ENCODE results near the gene PDZD8.

PDZD8 gene

GRCh38 chr10:117348236-117348635 lies 27.0 kb downstream of the PDZD8 start:
- Histone ChIP-seq H2BK120ac (ENCODE audit: low read depth, low read length) (no peak overlapping the region), H4K91ac (ENCODE audit: low read depth, low read length, poor library complexity) (no peak overlapping the region), H3K4me1 (ENCODE audit: control insufficient read depth in 2 of 2, insufficient read depth in 1 of 2, low read depth in 1 of 2, low read length in 2 of 2) (no peaks in the 10 kb centered on the region), H3K9ac (ENCODE audit: low read depth, low read length, poor library complexity) (no peak overlapping the region), H2BK12ac (ENCODE audit: low read length) (no peak overlapping the region), H2BK15ac (ENCODE audit: low read length) (no peak overlapping the region), H4K8ac (ENCODE audit: low read depth, low read length) (no peak overlapping the region), H2AK5ac (ENCODE audit: low read depth, low read length) (no peak overlapping the region), H3K14ac (ENCODE audit: low read length) (no peak overlapping the region), H3K18ac (ENCODE audit: low read length) (no peak overlapping the region), H2AFZ (ENCODE audit: low read length) (no peak overlapping the region), H3K27ac (replicated peaks; ENCODE audit: low read length) (no peak overlapping the region), H2BK5ac (ENCODE audit: low read length) (no peak overlapping the region), H3K9me3 (replicated peaks in 1 of 2; ENCODE audit: control insufficient read depth in 2 of 2, insufficient read depth in 1 of 2, low read depth in 1 of 2, low read length in 2 of 2) (no peaks in the 10 kb centered on the region), H3K36me3 (replicated peaks in 1 of 2; ENCODE audit: control insufficient read depth in 2 of 2, insufficient read depth in 2 of 2, low read length in 2 of 2) (peaks cover 0 to 6% of the 10 kb centered on the region in 2 donors), H3K27me3 (ENCODE audit: control insufficient read depth in 3 of 3, insufficient read depth in 3 of 3, low read depth in 1 of 3, low read length in 3 of 3) (no peaks in the 10 kb centered on the region), H3K79me1 (ENCODE audit: low read depth, low read length) (no peaks in the 10 kb centered on the region), H3K4me3 (ENCODE audit: low read length in 2 of 2) (no peak overlapping the region), H3K4me2 (ENCODE audit: insufficient read depth, low read length, poor library complexity, severe bottlenecking) (no peak overlapping the region), H3K23ac (ENCODE audit: low read depth, low read length, poor library complexity) (no peak overlapping the region), H3K4ac (ENCODE audit: low read length) (no peak overlapping the region)
- no CpG with 5 or more reads among the region's 5 CpGs for WGBS, 2 donors (ENCODE audit: extremely low coverage in 2 of 2, insufficient read length in 2 of 2, insufficient replicate concordance in 1 of 2)
- DNase-seq (ENCODE audit: low spot score): no peak

- Histone ChIP-seq H3K36me3 (replicated peaks in 1 of 2; ENCODE audit: control insufficient read depth in 2 of 2, insufficient read depth in 2 of 2, low read length in 2 of 2) (peaks cover 0 to 4% of the 10 kb centered on the region in 2 donors), H3K79me1 (ENCODE audit: low read depth, low read length) (no peaks in the 10 kb centered on the region), H2BK12ac (ENCODE audit: low read length) (no peak overlapping the region), H3K14ac (ENCODE audit: low read length) (no peak overlapping the region), H4K91ac (ENCODE audit: low read depth, low read length, poor library complexity) (no peak overlapping the region), H2BK15ac (ENCODE audit: low read length) (no peak overlapping the region), H3K4me3 (ENCODE audit: low read length in 2 of 2) (no peak overlapping the region), H3K4me2 (ENCODE audit: insufficient read depth, low read length, poor library complexity, severe bottlenecking) (no peak overlapping the region), H2AFZ (ENCODE audit: low read length) (no peak overlapping the region), H3K23ac (ENCODE audit: low read depth, low read length, poor library complexity) (no peak overlapping the region), H3K9ac (ENCODE audit: low read depth, low read length, poor library complexity) (no peak overlapping the region), H3K4me1 (ENCODE audit: control insufficient read depth in 2 of 2, insufficient read depth in 1 of 2, low read depth in 1 of 2, low read length in 2 of 2) (no peaks in the 10 kb centered on the region), H2BK5ac (ENCODE audit: low read length) (no peak overlapping the region), H2AK5ac (ENCODE audit: low read depth, low read length) (no peak overlapping the region), H3K27ac (replicated peaks; ENCODE audit: low read length) (no peak overlapping the region), H4K8ac (ENCODE audit: low read depth, low read length) (no peak overlapping the region), H3K4ac (ENCODE audit: low read length) (no peak overlapping the region), H3K9me3 (replicated peaks in 1 of 2; ENCODE audit: control insufficient read depth in 2 of 2, insufficient read depth in 1 of 2, low read depth in 1 of 2, low read length in 2 of 2) (no peaks in the 10 kb centered on the region), H3K18ac (ENCODE audit: low read length) (no peak overlapping the region), H2BK120ac (ENCODE audit: low read depth, low read length) (no peak overlapping the region), H3K27me3 (ENCODE audit: control insufficient read depth in 3 of 3, insufficient read depth in 3 of 3, low read depth in 1 of 3, low read length in 3 of 3) (no peaks in the 10 kb centered on the region)
- no peak for DNase-seq (ENCODE audit: low spot score)
- no CpG with 5 or more reads among the region's 3 CpGs for WGBS, 2 donors (ENCODE audit: extremely low coverage in 2 of 2, insufficient read length in 2 of 2, insufficient replicate concordance in 1 of 2)
These were observed 28.7 kb downstream of the PDZD8 start for GRCh38 chr10:117346574-117346973.

GRCh38 chr10:117345143-117345542 lies 30.1 kb downstream of the PDZD8 start:
- no peak overlapping the region for H3K4ac ChIP-seq (ENCODE audit: low read length)
- peaks cover 0 to 9% of the 10 kb centered on the region in 2 donors for H3K36me3 ChIP-seq (replicated peaks in 1 of 2; ENCODE audit: control insufficient read depth in 2 of 2, insufficient read depth in 2 of 2, low read length in 2 of 2)
- no peaks in the 10 kb centered on the region for H3K27me3 ChIP-seq (ENCODE audit: control insufficient read depth in 3 of 3, insufficient read depth in 3 of 3, low read depth in 1 of 3, low read length in 3 of 3)
- H2AFZ ChIP-seq (ENCODE audit: low read length): no peak overlapping the region
- no peak overlapping the region for H3K18ac ChIP-seq (ENCODE audit: low read length)
- H4K8ac ChIP-seq (ENCODE audit: low read depth, low read length): no peak overlapping the region
- no peaks in the 10 kb centered on the region for H3K4me1 ChIP-seq (ENCODE audit: control insufficient read depth in 2 of 2, insufficient read depth in 1 of 2, low read depth in 1 of 2, low read length in 2 of 2)
- H2AK5ac ChIP-seq (ENCODE audit: low read depth, low read length): no peak overlapping the region
- H3K27ac ChIP-seq (replicated peaks; ENCODE audit: low read length): no peak overlapping the region
- H2BK120ac ChIP-seq (ENCODE audit: low read depth, low read length): no peak overlapping the region
- no peak overlapping the region for H3K4me3 ChIP-seq (ENCODE audit: low read length in 2 of 2)
- no peak overlapping the region for H3K4me2 ChIP-seq (ENCODE audit: insufficient read depth, low read length, poor library complexity, severe bottlenecking)
- H3K9me3 ChIP-seq (replicated peaks in 1 of 2; ENCODE audit: control insufficient read depth in 2 of 2, insufficient read depth in 1 of 2, low read depth in 1 of 2, low read length in 2 of 2): no peaks in the 10 kb centered on the region
- no peak overlapping the region for H4K91ac ChIP-seq (ENCODE audit: low read depth, low read length, poor library complexity)
- no peak overlapping the region for H3K23ac ChIP-seq (ENCODE audit: low read depth, low read length, poor library complexity)
- no peak overlapping the region for H2BK5ac ChIP-seq (ENCODE audit: low read length)
- H3K79me1 ChIP-seq (ENCODE audit: low read depth, low read length): no peaks in the 10 kb centered on the region
- H2BK12ac ChIP-seq (ENCODE audit: low read length): no peak overlapping the region
- no peak overlapping the region for H2BK15ac ChIP-seq (ENCODE audit: low read length)
- no peak overlapping the region for H3K14ac ChIP-seq (ENCODE audit: low read length)
- H3K9ac ChIP-seq (ENCODE audit: low read depth, low read length, poor library complexity): no peak overlapping the region
- no peak for DNase-seq (ENCODE audit: low spot score)

- Histone ChIP-seq H3K18ac (ENCODE audit: low read length) (no peak overlapping the region), H3K4me2 (ENCODE audit: insufficient read depth, low read length, poor library complexity, severe bottlenecking) (no peak overlapping the region), H4K8ac (ENCODE audit: low read depth, low read length) (no peak overlapping the region), H2BK15ac (ENCODE audit: low read length) (no peak overlapping the region), H2AFZ (ENCODE audit: low read length) (no peak overlapping the region), H2BK12ac (ENCODE audit: low read length) (no peak overlapping the region), H3K79me1 (ENCODE audit: low read depth, low read length) (no peaks in the 10 kb centered on the region), H3K4ac (ENCODE audit: low read length) (no peak overlapping the region), H3K4me3 (ENCODE audit: low read length in 2 of 2) (no peak overlapping the region), H3K36me3 (replicated peaks in 1 of 2; ENCODE audit: control insufficient read depth in 2 of 2, insufficient read depth in 2 of 2, low read length in 2 of 2) (peaks cover 0 to 20% of the 10 kb centered on the region in 2 donors), H3K9ac (ENCODE audit: low read depth, low read length, poor library complexity) (no peak overlapping the region), H3K14ac (ENCODE audit: low read length) (no peak overlapping the region), H3K27me3 (ENCODE audit: control insufficient read depth in 3 of 3, insufficient read depth in 3 of 3, low read depth in 1 of 3, low read length in 3 of 3) (no peaks in the 10 kb centered on the region), H3K23ac (ENCODE audit: low read depth, low read length, poor library complexity) (no peak overlapping the region), H2AK5ac (ENCODE audit: low read depth, low read length) (no peak overlapping the region), H3K9me3 (replicated peaks in 1 of 2; ENCODE audit: control insufficient read depth in 2 of 2, insufficient read depth in 1 of 2, low read depth in 1 of 2, low read length in 2 of 2) (no peaks in the 10 kb centered on the region), H2BK5ac (ENCODE audit: low read length) (no peak overlapping the region), H3K4me1 (ENCODE audit: control insufficient read depth in 2 of 2, insufficient read depth in 1 of 2, low read depth in 1 of 2, low read length in 2 of 2) (no peaks in the 10 kb centered on the region), H2BK120ac (ENCODE audit: low read depth, low read length) (no peak overlapping the region), H3K27ac (replicated peaks; ENCODE audit: low read length) (no peak overlapping the region), H4K91ac (ENCODE audit: low read depth, low read length, poor library complexity) (no peak overlapping the region)
- DNase-seq (ENCODE audit: low spot score): no peak
- no CpG with 5 or more reads among the region's 5 CpGs for WGBS, 2 donors (ENCODE audit: extremely low coverage in 2 of 2, insufficient read length in 2 of 2, insufficient replicate concordance in 1 of 2)
These were observed 32.6 kb downstream of the PDZD8 start for GRCh38 chr10:117342641-117343040.
